Measurements from ENCODE around the gene CHML.

CHML gene

GRCh38 chr1:241608379-241609033 lies 31.7 kb downstream of the CHML start:
- no peaks in the 10 kb centered on the region for H3K36me3 ChIP-seq (ENCODE audit: insufficient read depth, low read length)
- H2AFZ ChIP-seq (ENCODE audit: low read length) = no peak overlapping the region
- H3K27ac ChIP-seq (ENCODE audit: low read depth, low read length, poor library complexity, severe bottlenecking) = no peak overlapping the region
- H3K4me3 ChIP-seq (ENCODE audit: low read depth, low read length, poor library complexity, severe bottlenecking) = no peak overlapping the region
- H3K4me1 ChIP-seq (ENCODE audit: insufficient read depth, low read length, severe bottlenecking) = no peaks in the 10 kb centered on the region
- H3K4me2 ChIP-seq (ENCODE audit: low read length) = no peak overlapping the region
- no peaks in the 10 kb centered on the region for H3F3A ChIP-seq (ENCODE audit: insufficient read depth, low read length)
- no peaks in the 10 kb centered on the region for H4K20me1 ChIP-seq (ENCODE audit: insufficient read depth, low read length)
- TF ChIP-seq EZH2 (IDR thresholded peaks at IDR 0.05; ENCODE audit: borderline replicate concordance, low read length) (no peak), CTCF (IDR thresholded peaks at IDR 0.05; ENCODE audit: low read length) (no peak)
- H3K9me3 ChIP-seq (ENCODE audit: low read length) = no peaks in the 10 kb centered on the region
- H3K27me3 ChIP-seq (ENCODE audit: insufficient read depth, low read length) = no peaks in the 10 kb centered on the region
- H3K79me2 ChIP-seq (ENCODE audit: insufficient read depth, low read length) = no peaks in the 10 kb centered on the region
- no peaks in the 10 kb centered on the region for H3K9me2 ChIP-seq (ENCODE audit: low read depth, low read length)
- no peak overlapping the region for H3K9ac ChIP-seq (ENCODE audit: low read length)

GRCh38 chr1:241607497-241607896 lies 32.7 kb downstream of the CHML start:
- H3K4me2 ChIP-seq (ENCODE audit: low read length) = no peak overlapping the region
- H3K9me3 ChIP-seq (ENCODE audit: low read length) = no peaks in the 10 kb centered on the region
- no peak overlapping the region for H2AFZ ChIP-seq (ENCODE audit: low read length)
- no peak overlapping the region for H3K27ac ChIP-seq (ENCODE audit: low read depth, low read length, poor library complexity, severe bottlenecking)
- no peaks in the 10 kb centered on the region for H4K20me1 ChIP-seq (ENCODE audit: insufficient read depth, low read length)
- H3K27me3 ChIP-seq (ENCODE audit: insufficient read depth, low read length) = no peaks in the 10 kb centered on the region
- no peaks in the 10 kb centered on the region for H3K9me2 ChIP-seq (ENCODE audit: low read depth, low read length)
- H3K4me1 ChIP-seq (ENCODE audit: insufficient read depth, low read length, severe bottlenecking) = no peaks in the 10 kb centered on the region
- H3K4me3 ChIP-seq (ENCODE audit: low read depth, low read length, poor library complexity, severe bottlenecking) = no peak overlapping the region
- no peaks in the 10 kb centered on the region for H3K36me3 ChIP-seq (ENCODE audit: insufficient read depth, low read length)
- H3F3A ChIP-seq (ENCODE audit: insufficient read depth, low read length) = no peaks in the 10 kb centered on the region
- no peak overlapping the region for H3K9ac ChIP-seq (ENCODE audit: low read length)
- no peak for TF ChIP-seq EZH2 (IDR thresholded peaks at IDR 0.05; ENCODE audit: borderline replicate concordance, low read length)
- no peak for TF ChIP-seq CTCF (IDR thresholded peaks at IDR 0.05; ENCODE audit: low read length)
- no peaks in the 10 kb centered on the region for H3K79me2 ChIP-seq (ENCODE audit: insufficient read depth, low read length)

DNA sequence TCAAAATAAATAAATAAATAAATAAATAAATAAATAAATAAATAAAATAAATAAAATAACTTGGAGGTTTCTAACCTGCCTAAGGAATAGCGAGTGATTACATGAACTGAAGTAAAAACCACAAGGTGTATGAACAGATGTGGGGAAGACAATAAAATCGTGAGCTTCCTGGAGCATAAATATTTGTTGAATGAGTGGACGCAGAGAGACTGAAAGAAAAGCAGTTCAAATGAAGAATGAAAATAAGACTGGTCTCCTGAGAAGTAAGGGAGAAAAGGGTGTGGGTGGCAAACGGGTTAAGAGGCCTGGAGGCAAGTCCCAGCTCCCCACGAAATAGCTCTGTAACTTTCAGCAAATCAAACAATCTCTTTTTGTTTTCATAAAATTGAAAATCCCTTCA lies 33.6 kb downstream of the CHML start:
- Histone ChIP-seq H2AFZ (ENCODE audit: low read length) (no peak overlapping the region), H3K27ac (ENCODE audit: low read depth, low read length, poor library complexity, severe bottlenecking) (no peak overlapping the region), H3K9ac (ENCODE audit: low read length) (no peak overlapping the region), H3K27me3 (ENCODE audit: insufficient read depth, low read length) (no peaks in the 10 kb centered on the region), H3K4me1 (ENCODE audit: insufficient read depth, low read length, severe bottlenecking) (no peaks in the 10 kb centered on the region), H3F3A (ENCODE audit: insufficient read depth, low read length) (no peaks in the 10 kb centered on the region), H3K9me3 (ENCODE audit: low read length) (no peaks in the 10 kb centered on the region), H3K4me3 (ENCODE audit: low read depth, low read length, poor library complexity, severe bottlenecking) (no peak overlapping the region), H3K4me2 (ENCODE audit: low read length) (no peak overlapping the region), H3K9me2 (ENCODE audit: low read depth, low read length) (no peaks in the 10 kb centered on the region), H4K20me1 (ENCODE audit: insufficient read depth, low read length) (no peaks in the 10 kb centered on the region), H3K36me3 (ENCODE audit: insufficient read depth, low read length) (no peaks in the 10 kb centered on the region), H3K79me2 (ENCODE audit: insufficient read depth, low read length) (no peaks in the 10 kb centered on the region)
- no peak for TF ChIP-seq CTCF (IDR thresholded peaks at IDR 0.05; ENCODE audit: low read length)
- TF ChIP-seq EZH2 (IDR thresholded peaks at IDR 0.05; ENCODE audit: borderline replicate concordance, low read length) = no peak
